Large intestine (tissue), 3 donors: ENCODE measurements around the gene ASCL5. TPM values are rescaled to one million over a fixed set of nuclear protein-coding genes. Genes with fewer than 3 reads are reported as not detected.

Experiments
- DNase-seq, 2 donors: peaks; one replicate each; pipeline versions ENCODE4 v3.0.0 to v3.0.0-alpha.2; 2013
- H3K27ac ChIP-seq: one replicate; pipeline ENCODE4 v1.5.1; 2013; ENCODE audit warnings: low read length
- H3K27me3 ChIP-seq: 2 replicates; pipeline ENCODE4 v1.6.1; 2013; ENCODE audit warnings: low read length; ENCODE audit not compliant: control insufficient read depth, insufficient read depth
- H3K36me3 ChIP-seq: 2 replicates; pipeline ENCODE4 v1.6.1; 2013; ENCODE audit warnings: low read length; ENCODE audit not compliant: control insufficient read depth, insufficient read depth
- H3K4me1 ChIP-seq: one replicate; pipeline ENCODE4 v1.6.1; 2013; ENCODE audit warnings: low read length; ENCODE audit not compliant: control insufficient read depth, insufficient read depth
- H3K4me3 ChIP-seq: one replicate; pipeline ENCODE4 v1.5.1; 2013; ENCODE audit warnings: low read length
- H3K9me3 ChIP-seq: one replicate; pipeline ENCODE4 v1.6.1; 2013; ENCODE audit warnings: mild to moderate bottlenecking, low read depth, low read length, moderate library complexity; ENCODE audit not compliant: control insufficient read depth
- whole genome bisulfite sequencing: methylation state at CpG from one replicate; pipeline ENCODE4 v1.1.5; 2013; ENCODE audit warnings: low lambda C conversion rate; ENCODE audit not compliant: insufficient coverage; 5-methylcytosine and 5-hydroxymethylcytosine counted together
- polyA plus RNA-seq: library from polyadenylated mRNA; unstranded; fragments of 120-200 nt; gene quantifications from one replicate; pipeline ENCODE4 v1.2.1, GENCODE V29; 2013

The ASCL5 gene
- polyA plus RNA-seq, 1 donor: 0.15 TPM

- Histone ChIP-seq H3K27me3 (peaks cover 4% of the 10 kb centered on the region), H3K27ac (no peak overlapping the region), H3K9me3 (no peaks in the 10 kb centered on the region), H3K4me1 (peaks cover 21% of the 10 kb centered on the region), H3K36me3 (no peaks in the 10 kb centered on the region), H3K4me3 (no peak overlapping the region)
- WGBS: no CpG with 5 or more reads among the region's 1 CpG
- DNase-seq: no peak
Observed at GRCh38 chr1:201109651-201110050, 17.3 kb downstream of the ASCL5 start.

GRCh38 chr1:201108614-201109013, 18.4 kb downstream of the ASCL5 start:
- no CpG with 5 or more reads among the region's 1 CpG for WGBS

GRCh38 chr1:201105688-201106087, 21.3 kb downstream of the ASCL5 start:
- Histone ChIP-seq H3K27ac (no peak overlapping the region), H3K9me3 (no peaks in the 10 kb centered on the region), H3K36me3 (no peaks in the 10 kb centered on the region), H3K4me1 (peaks cover 6% of the 10 kb centered on the region), H3K4me3 (no peak overlapping the region), H3K27me3 (no peaks in the 10 kb centered on the region)
- DNase-seq: no peak
- no CpG with 5 or more reads among the region's 5 CpGs for WGBS

More at GRCh38 chr1:201108614-201109013, 18.4 kb downstream of the ASCL5 start:
- H3K4me1 ChIP-seq: peaks cover 20% of the 10 kb centered on the region
- no peak for DNase-seq
- H3K4me3 ChIP-seq: no peak overlapping the region
- no peaks in the 10 kb centered on the region for H3K9me3 ChIP-seq
- H3K27ac ChIP-seq: no peak overlapping the region
- no peaks in the 10 kb centered on the region for H3K27me3 ChIP-seq
- H3K36me3 ChIP-seq: no peaks in the 10 kb centered on the region

GRCh38 chr1:201104141-201104540, 22.8 kb downstream of the ASCL5 start:
- peak; percentile 25 to 43 for DNase-seq
- Histone ChIP-seq H3K4me1 (peaks cover 6% of the 10 kb centered on the region), H3K27ac (no peak overlapping the region), H3K27me3 (no peaks in the 10 kb centered on the region), H3K36me3 (no peaks in the 10 kb centered on the region), H3K9me3 (no peaks in the 10 kb centered on the region), H3K4me3 (no peak overlapping the region)
- no CpG with 5 or more reads among the region's 1 CpG for WGBS

GRCh38 chr1:201103666-201104065, 23.3 kb downstream of the ASCL5 start:
- no peak overlapping the region for H3K27ac ChIP-seq
- H3K4me3 ChIP-seq: no peak overlapping the region

GRCh38 chr1:201100169-201100930, 26.6 kb downstream of the ASCL5 start:
- 100% methylated on average over 1 of the region's 12 CpGs for WGBS
- H3K4me1 ChIP-seq: peaks cover 6% of the 10 kb centered on the region
- no peak for DNase-seq
- H3K4me3 ChIP-seq: no peak overlapping the region
- H3K9me3 ChIP-seq: no peaks in the 10 kb centered on the region
- H3K27ac ChIP-seq: no peak overlapping the region
- H3K27me3 ChIP-seq: peaks cover 4% of the 10 kb centered on the region
- H3K36me3 ChIP-seq: no peaks in the 10 kb centered on the region

More at GRCh38 chr1:201103666-201104065, 23.3 kb downstream of the ASCL5 start:
- H3K9me3 ChIP-seq: no peaks in the 10 kb centered on the region
- 100% methylated on average over 1 of the region's 9 CpGs for whole genome bisulfite sequencing
- no peak for DNase-seq
- peaks cover 6% of the 10 kb centered on the region for H3K4me1 ChIP-seq
- H3K27me3 ChIP-seq: no peaks in the 10 kb centered on the region
- H3K36me3 ChIP-seq: no peaks in the 10 kb centered on the region

GRCh38 chr1:201098992-201099677, 27.8 kb downstream of the ASCL5 start:
- peaks cover 4% of the 10 kb centered on the region for H3K27me3 ChIP-seq
- no peak overlapping the region for H3K27ac ChIP-seq
- no peaks in the 10 kb centered on the region for H3K4me1 ChIP-seq
- WGBS: no CpG with 5 or more reads among the region's 5 CpGs
- H3K9me3 ChIP-seq: no peaks in the 10 kb centered on the region
- no peak for DNase-seq
- no peak overlapping the region for H3K4me3 ChIP-seq
- H3K36me3 ChIP-seq: no peaks in the 10 kb centered on the region

- WGBS: 40% methylated on average over 1 of the region's 17 CpGs
- no peak overlapping the region for H3K27ac ChIP-seq
- no peak for DNase-seq
Observed at GRCh38 chr1:201096977-201097856, 29.8 kb downstream of the ASCL5 start.

GRCh38 chr1:201096041-201096461, 30.9 kb downstream of the ASCL5 start:
- Histone ChIP-seq H3K27ac (no peak overlapping the region), H3K4me1 (no peaks in the 10 kb centered on the region), H3K9me3 (no peaks in the 10 kb centered on the region), H3K36me3 (no peaks in the 10 kb centered on the region), H3K27me3 (peaks cover 6% of the 10 kb centered on the region), H3K4me3 (no peak overlapping the region)
- no peak for DNase-seq
- no CpG with 5 or more reads among the region's 5 CpGs for WGBS

More at GRCh38 chr1:201096977-201097856, 29.8 kb downstream of the ASCL5 start:
- Histone ChIP-seq H3K9me3 (no peaks in the 10 kb centered on the region), H3K4me3 (no peak overlapping the region), H3K36me3 (no peaks in the 10 kb centered on the region), H3K27me3 (peaks cover 6% of the 10 kb centered on the region), H3K4me1 (no peaks in the 10 kb centered on the region)

GRCh38 chr1:201095581-201095980, 31.4 kb downstream of the ASCL5 start:
- Histone ChIP-seq H3K27ac (no peak overlapping the region), H3K4me3 (no peak overlapping the region), H3K9me3 (no peaks in the 10 kb centered on the region), H3K36me3 (no peaks in the 10 kb centered on the region), H3K4me1 (no peaks in the 10 kb centered on the region), H3K27me3 (peaks cover 6% of the 10 kb centered on the region)
- no peak for DNase-seq
- no CpG with 5 or more reads among the region's 2 CpGs for WGBS
